HG03520 (cell line): ENCODE data around the gene KCNAB2.

Source experiments
- ATAC-seq: cut with Tn5 transposase; IDR thresholded peaks from one replicate; pipeline ENCODE4 v1.9.1; 2021; ENCODE audit warnings: mild to moderate bottlenecking, moderate library complexity; ENCODE audit not compliant: unreplicated experiment

KCNAB2 gene

GRCh38 chr1:6094801-6095505, 49.3 kb downstream of the KCNAB2 start:
- ATAC-seq = no peak

- no peak for ATAC-seq
Observed at GRCh38 chr1:6095511-6096242, 50.0 kb downstream of the KCNAB2 start.

GRCh38 chr1:6096243-6097116, 50.8 kb downstream of the KCNAB2 start:
- no peak for ATAC-seq

- ATAC-seq = no peak
Observed at GRCh38 chr1:6097117-6097595, 51.5 kb downstream of the KCNAB2 start.

GRCh38 chr1:6097824-6098223, 52.1 kb downstream of the KCNAB2 start:
- no peak for ATAC-seq

GRCh38 chr1:6098303-6099215, 52.9 kb downstream of the KCNAB2 start:
- no peak for ATAC-seq

- ATAC-seq = no peak
Observed at GRCh38 chr1:6099297-6099696, 53.6 kb downstream of the KCNAB2 start.

- no peak for ATAC-seq
Observed at GRCh38 chr1:6099787-6100765, 54.4 kb downstream of the KCNAB2 start.

- ATAC-seq = no peak
Observed at GRCh38 chr1:6100861-6101783, 55.4 kb downstream of the KCNAB2 start.

- no peak for ATAC-seq
Observed at GRCh38 chr1:6101826-6102531, 56.3 kb downstream of the KCNAB2 start.

GRCh38 chr1:6102532-6102845, 56.8 kb downstream of the KCNAB2 start:
- ATAC-seq = no peak

GRCh38 chr1:6103111-6103853, 57.6 kb downstream of the KCNAB2 start:
- ATAC-seq = no peak

- ATAC-seq = no peak
Observed at GRCh38 chr1:6103854-6104530, 58.3 kb downstream of the KCNAB2 start.

GRCh38 chr1:6104631-6105030, 58.9 kb downstream of the KCNAB2 start:
- ATAC-seq = no peak

GRCh38 chr1:6105218-6105679, 59.6 kb downstream of the KCNAB2 start:
- ATAC-seq = no peak

- no peak for ATAC-seq
Observed at GRCh38 chr1:6105763-6106162, 60.1 kb downstream of the KCNAB2 start.
